Naive B cell (primary cell): Measurements from ENCODE around the gene EPAS1. TPM values are rescaled to one million over a fixed set of nuclear protein-coding genes. Genes with fewer than 3 reads are reported as not detected.
A peak's percentile ranks its signal among the peaks of the same experiment; 100 is the strongest.

Experiments
- ATAC-seq, 2 donors: fragments of 150-1000 bp; cut with Tn5 transposase; 2 replicates each; pipeline ENCODE4 v1.10.0; 2021; ENCODE audit warnings: low read depth in 2 of 2, mild to moderate bottlenecking in 2 of 2, moderate library complexity in 2 of 2
- DNase-seq: peaks from one replicate; pipeline ENCODE4 v3.0.0; 2022
- H3K27ac Mint-ChIP-seq, 6 donors: one replicate each; pipeline ENCODE4 v1.8.0; 2020 to 2022; ENCODE audit warnings: mild to moderate bottlenecking in 6 of 6, mixed read lengths in 6 of 6, moderate library complexity in 5 of 6, inconsistent platforms in 2 of 6
- H3K27me3 Mint-ChIP-seq, 3 donors: one replicate each; pipeline ENCODE4 v1.8.0; 2021 to 2022; ENCODE audit warnings: mixed read lengths in 3 of 3, mild to moderate bottlenecking in 1 of 3
- H3K36me3 Mint-ChIP-seq, 2 donors: one replicate each; pipeline ENCODE4 v1.8.0; 2020 to 2022; ENCODE audit warnings: mixed read lengths in 2 of 2, inconsistent platforms in 1 of 2, mild to moderate bottlenecking in 1 of 2
- H3K4me1 Mint-ChIP-seq, 3 donors: one replicate each; pipeline ENCODE4 v1.8.0; 2020 to 2022; ENCODE audit warnings: mixed read lengths in 3 of 3, inconsistent platforms in 1 of 3, mild to moderate bottlenecking in 1 of 3, moderate library complexity in 1 of 3
- H3K4me3 Mint-ChIP-seq, 8 donors: one replicate each; pipeline ENCODE4 v1.8.0; 2020 to 2022; ENCODE audit warnings: mild to moderate bottlenecking in 8 of 8, mixed read lengths in 8 of 8, moderate library complexity in 8 of 8, inconsistent platforms in 2 of 8
- H3K9me3 Mint-ChIP-seq, 7 donors: one replicate each; pipeline ENCODE4 v1.8.0; 2020 to 2022; ENCODE audit warnings: mixed read lengths in 7 of 7, mild to moderate bottlenecking in 5 of 7, inconsistent platforms in 2 of 7, moderate library complexity in 1 of 7
- polyA plus RNA-seq, 6 donors: library from polyadenylated mRNA; unstranded; fragments of 300-500 nt; fragmentation: Illumina TruSeq; gene quantifications; one replicate each; pipeline ENCODE4 v1.2.3, GENCODE V29; 2021; ENCODE audit warnings: low read depth in 6 of 6

EPAS1 gene
- polyA plus RNA-seq, 6 donors from 2014 or later, result not detected

DNA sequence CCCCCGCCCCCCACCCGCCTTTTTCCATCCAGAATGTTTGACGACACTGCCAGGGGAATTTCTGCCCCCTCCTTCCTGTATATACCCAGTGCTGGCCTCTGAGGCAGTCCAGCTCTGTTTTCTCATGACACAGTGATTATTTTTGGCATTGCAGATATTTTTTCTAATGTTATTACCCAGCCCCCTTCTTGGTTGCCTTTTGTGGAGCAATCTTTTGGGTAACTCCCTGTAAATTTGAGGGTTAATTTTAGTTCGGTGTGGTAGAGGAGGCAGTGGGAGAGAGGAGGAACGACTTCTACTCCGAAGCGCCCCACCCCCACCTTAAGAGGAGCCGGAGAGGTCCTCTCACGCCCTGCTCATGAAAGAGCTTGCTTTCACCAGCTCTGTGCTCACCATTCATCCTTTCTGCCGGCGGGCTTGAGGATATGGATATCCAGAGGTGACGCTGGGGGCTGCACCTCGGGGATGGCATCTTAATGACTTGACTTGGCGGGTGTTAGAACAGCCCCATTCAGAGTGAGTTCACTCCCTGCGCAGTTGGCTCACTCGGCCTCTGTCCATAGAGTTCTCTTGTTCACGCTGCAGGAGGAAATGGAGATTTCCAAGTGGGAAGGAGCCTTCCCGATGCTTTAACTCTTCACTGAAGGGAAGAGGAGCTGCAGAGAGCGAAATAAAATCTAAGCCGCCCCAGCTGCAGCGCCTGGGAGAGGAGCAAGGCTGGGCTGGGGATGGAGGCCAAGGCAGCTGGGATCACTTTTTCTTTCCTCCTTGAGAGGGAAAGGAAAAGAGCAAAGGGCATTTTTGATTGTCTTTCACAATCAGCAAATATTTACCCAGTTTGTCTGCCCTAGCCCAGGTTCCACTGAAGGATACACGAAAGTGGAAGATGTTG is 38.4 kb downstream of the EPAS1 start:
- peaks cover 0 to 4% (median 0%) of the 10 kb centered on the region in 3 donors for H3K4me1 Mint-ChIP-seq
- H3K27me3 Mint-ChIP-seq, result peaks cover 9 to 24% (median 22%) of the 10 kb centered on the region in 3 donors
- no peak for ATAC-seq
- no peaks in the 10 kb centered on the region for H3K9me3 Mint-ChIP-seq
- H3K36me3 Mint-ChIP-seq, result no peaks in the 10 kb centered on the region
- no peak overlapping the region for H3K27ac Mint-ChIP-seq
- H3K4me3 Mint-ChIP-seq, result no peak overlapping the region
- DNase-seq, result no peak

DNA sequence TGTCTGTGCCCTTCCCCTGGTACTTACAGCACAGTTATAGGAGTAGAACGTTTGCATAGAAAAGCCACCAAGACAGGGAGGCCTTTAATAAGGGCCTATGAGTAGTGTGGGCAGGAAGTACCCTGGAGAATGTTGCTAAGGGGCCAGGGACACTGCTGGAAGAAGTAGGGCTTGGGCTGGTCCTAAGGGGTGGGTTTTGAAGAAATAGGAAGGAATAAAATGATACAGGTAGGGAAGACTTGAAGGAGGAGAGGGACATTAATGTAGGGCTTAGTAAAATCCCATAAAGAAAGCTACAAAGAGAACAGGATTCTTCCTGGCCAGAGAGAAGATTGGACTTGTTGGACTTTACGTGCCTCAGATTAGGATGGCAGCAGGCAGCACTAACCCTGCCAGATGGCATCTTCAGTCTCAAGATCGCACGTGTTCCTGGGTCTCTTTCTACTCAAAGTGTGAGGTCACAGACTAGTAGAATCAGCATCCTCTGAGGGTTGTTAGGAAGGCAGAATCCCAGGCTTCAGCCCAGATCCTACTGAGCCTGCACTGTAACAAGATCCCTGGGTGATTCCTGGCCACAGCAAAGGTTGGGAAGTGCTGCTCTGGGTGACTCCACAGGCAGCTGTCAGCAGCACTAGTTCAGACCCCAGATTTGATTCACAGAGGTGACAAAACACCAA is 39.2 kb downstream of the EPAS1 start:
- Mint-ChIP-seq H3K4me3 (no peak overlapping the region), H3K27me3 (peaks cover 9 to 24% (median 22%) of the 10 kb centered on the region in 3 donors), H3K27ac (peak overlapping the region in 1 of 6 donors; percentile 79), H3K36me3 (no peaks in the 10 kb centered on the region), H3K9me3 (no peaks in the 10 kb centered on the region), H3K4me1 (peaks cover 0 to 4% (median 0%) of the 10 kb centered on the region in 3 donors)
- ATAC-seq (no peak), DNase-seq (no peak)

DNA sequence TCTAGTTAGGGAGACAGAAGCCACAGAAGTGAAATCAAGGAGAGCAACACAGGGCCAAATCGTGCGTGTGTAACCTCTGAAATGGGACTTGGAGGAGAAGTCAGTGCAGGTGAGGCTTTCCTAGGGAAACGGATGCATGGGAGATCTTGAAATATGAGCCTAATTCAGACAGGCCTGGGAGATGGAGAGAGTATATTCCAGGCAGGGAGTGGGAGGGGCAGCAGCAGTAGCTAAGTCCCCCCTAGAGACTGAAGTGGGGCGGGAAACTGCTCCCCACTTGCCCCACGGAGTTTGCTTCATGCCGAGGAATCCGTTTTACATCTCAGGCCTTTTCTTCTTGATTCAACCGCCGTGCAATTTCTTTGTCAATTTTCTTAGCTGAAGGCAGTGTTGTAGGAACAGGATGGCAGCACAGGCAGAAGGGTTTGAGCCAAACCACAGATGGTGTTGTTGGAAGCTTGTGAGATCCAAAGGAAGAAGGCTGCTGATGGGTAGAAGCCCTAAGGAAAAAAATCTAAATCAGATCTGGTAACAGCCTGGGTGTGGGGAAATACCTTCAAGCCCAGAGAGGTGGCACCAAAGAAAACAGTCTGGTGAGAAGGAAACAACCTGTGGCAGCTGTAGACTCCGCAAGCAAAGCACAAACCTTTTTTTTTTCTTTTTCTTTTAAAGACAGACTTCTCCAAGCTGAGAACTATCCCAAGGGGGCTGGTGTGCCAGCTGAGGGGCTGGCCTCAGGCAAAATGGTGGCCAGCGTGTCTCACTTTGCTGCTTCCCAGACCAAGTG is 40.2 kb downstream of the EPAS1 start:
- ATAC-seq, result no peak
- no peak for DNase-seq
- no peaks in the 10 kb centered on the region for H3K9me3 Mint-ChIP-seq
- no peaks in the 10 kb centered on the region for H3K4me1 Mint-ChIP-seq
- H3K27ac Mint-ChIP-seq, result peak overlapping the region in 1 of 6 donors; percentile 69
- peaks cover 9 to 18% (median 17%) of the 10 kb centered on the region in 3 donors for H3K27me3 Mint-ChIP-seq
- no peak overlapping the region for H3K4me3 Mint-ChIP-seq
- no peaks in the 10 kb centered on the region for H3K36me3 Mint-ChIP-seq

- Mint-ChIP-seq H3K27ac (no peak overlapping the region), H3K4me1 (no peaks in the 10 kb centered on the region), H3K27me3 (peaks cover 4 to 19% (median 15%) of the 10 kb centered on the region in 3 donors), H3K9me3 (no peaks in the 10 kb centered on the region), H3K4me3 (no peak overlapping the region), H3K36me3 (no peaks in the 10 kb centered on the region)
- no peak for DNase-seq
- ATAC-seq, result no peak
Measured at GRCh38 chr2:46338674-46339073, 41.5 kb downstream of the EPAS1 start.

DNA sequence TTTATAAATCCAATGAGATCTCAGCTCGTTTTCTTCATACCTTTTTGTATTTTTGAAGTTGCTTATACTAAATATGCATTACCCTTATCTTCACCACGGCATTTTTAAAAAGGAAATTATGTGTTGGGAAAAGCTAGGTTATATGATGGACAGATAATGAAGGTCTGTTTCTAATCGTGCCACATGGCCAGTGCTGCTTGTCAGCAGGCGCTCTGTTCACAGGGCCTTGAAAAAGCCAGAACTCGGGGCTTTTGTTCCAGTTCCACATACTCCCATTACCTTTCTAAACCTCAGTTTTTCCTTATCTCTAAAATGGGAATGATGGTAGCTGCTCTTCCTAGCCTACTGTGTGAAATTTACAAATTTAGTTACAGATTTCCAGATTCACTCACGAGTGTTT is 42.0 kb downstream of the EPAS1 start:
- ATAC-seq (no peak), DNase-seq (no peak)
- no peaks in the 10 kb centered on the region for H3K9me3 Mint-ChIP-seq
- H3K4me3 Mint-ChIP-seq, result no peak overlapping the region
- no peak overlapping the region for H3K27ac Mint-ChIP-seq
- H3K27me3 Mint-ChIP-seq, result peaks cover 3 to 21% (median 14%) of the 10 kb centered on the region in 3 donors
- H3K4me1 Mint-ChIP-seq, result no peaks in the 10 kb centered on the region
- H3K36me3 Mint-ChIP-seq, result no peaks in the 10 kb centered on the region

GRCh38 chr2:46339676-46340459 is 42.7 kb downstream of the EPAS1 start:
- no peak overlapping the region for H3K4me3 Mint-ChIP-seq
- no peaks in the 10 kb centered on the region for H3K9me3 Mint-ChIP-seq

GRCh38 chr2:46340740-46341420 is 43.7 kb downstream of the EPAS1 start:
- Mint-ChIP-seq H3K27me3 (peaks cover 0 to 19% (median 12%) of the 10 kb centered on the region in 3 donors), H3K4me1 (no peaks in the 10 kb centered on the region), H3K36me3 (no peaks in the 10 kb centered on the region), H3K4me3 (no peak overlapping the region), H3K27ac (no peak overlapping the region), H3K9me3 (no peaks in the 10 kb centered on the region)
- ATAC-seq (no peak), DNase-seq (no peak)

More at GRCh38 chr2:46339676-46340459, 42.7 kb downstream of the EPAS1 start:
- ATAC-seq (no peak), DNase-seq (no peak)
- no peaks in the 10 kb centered on the region for H3K4me1 Mint-ChIP-seq
- H3K36me3 Mint-ChIP-seq, result no peaks in the 10 kb centered on the region
- H3K27me3 Mint-ChIP-seq, result peaks cover 0 to 19% (median 14%) of the 10 kb centered on the region in 3 donors
- peak overlapping the region in 1 of 6 donors; percentile 52 for H3K27ac Mint-ChIP-seq

- no peaks in the 10 kb centered on the region for H3K36me3 Mint-ChIP-seq
- no peak for ATAC-seq
- H3K4me1 Mint-ChIP-seq, result no peaks in the 10 kb centered on the region
- H3K9me3 Mint-ChIP-seq, result no peaks in the 10 kb centered on the region
- peaks cover 0 to 28% (median 10%) of the 10 kb centered on the region in 3 donors for H3K27me3 Mint-ChIP-seq
- DNase-seq, result no peak
- H3K4me3 Mint-ChIP-seq, result no peak overlapping the region
- H3K27ac Mint-ChIP-seq, result no peak overlapping the region
Measured at GRCh38 chr2:46342566-46343315, 45.5 kb downstream of the EPAS1 start.

DNA sequence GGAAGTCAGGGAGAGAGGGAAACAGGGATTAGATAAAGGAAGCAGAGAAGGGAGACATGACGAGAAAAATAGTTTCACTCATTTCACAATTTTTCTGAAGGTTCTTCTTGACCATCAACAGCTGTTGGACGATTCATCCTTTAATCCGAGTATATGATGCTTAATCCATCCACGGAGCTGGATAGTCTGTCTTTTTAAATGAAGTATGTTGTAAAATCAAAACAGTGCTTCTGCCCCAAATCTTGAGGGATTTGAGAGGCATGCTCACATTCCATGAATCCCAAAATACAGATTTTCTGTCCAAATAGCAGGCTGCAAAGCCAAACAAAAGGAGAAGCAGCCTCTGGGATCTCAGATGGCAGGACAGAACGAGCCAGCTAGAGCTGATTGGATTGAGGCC is 47.5 kb downstream of the EPAS1 start:
- Mint-ChIP-seq H3K4me1 (no peaks in the 10 kb centered on the region), H3K36me3 (no peaks in the 10 kb centered on the region), H3K4me3 (no peak overlapping the region), H3K9me3 (no peaks in the 10 kb centered on the region), H3K27me3 (peaks cover 0 to 33% (median 13%) of the 10 kb centered on the region in 3 donors), H3K27ac (peak overlapping the region in 1 of 6 donors; percentile 70)
- DNase-seq (no peak), ATAC-seq (no peak)

GRCh38 chr2:46345775-46346174 is 48.6 kb downstream of the EPAS1 start:
- Mint-ChIP-seq H3K27ac (no peak overlapping the region), H3K9me3 (no peaks in the 10 kb centered on the region), H3K4me1 (peaks cover 0 to 4% (median under 1%) of the 10 kb centered on the region in 3 donors), H3K36me3 (no peaks in the 10 kb centered on the region), H3K4me3 (no peak overlapping the region), H3K27me3 (peaks cover 0 to 33% (median 13%) of the 10 kb centered on the region in 3 donors)
- no peak for ATAC-seq
- DNase-seq, result no peak

DNA sequence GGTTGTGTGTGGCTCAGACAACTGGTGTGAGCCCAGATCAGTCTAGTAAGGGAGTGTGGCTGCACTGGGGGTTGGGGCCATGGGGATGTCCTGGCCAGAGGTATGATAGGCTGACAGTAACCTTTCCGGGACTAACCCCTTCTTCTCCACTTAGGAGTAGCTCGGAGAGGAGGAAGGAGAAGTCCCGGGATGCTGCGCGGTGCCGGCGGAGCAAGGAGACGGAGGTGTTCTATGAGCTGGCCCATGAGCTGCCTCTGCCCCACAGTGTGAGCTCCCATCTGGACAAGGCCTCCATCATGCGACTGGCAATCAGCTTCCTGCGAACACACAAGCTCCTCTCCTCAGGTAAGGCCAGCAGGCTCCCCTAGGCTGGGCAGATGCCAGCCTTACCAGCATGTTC is 49.5 kb downstream of the EPAS1 start:
- peaks cover 8 to 14% (median 10%) of the 10 kb centered on the region in 3 donors for H3K4me1 Mint-ChIP-seq
- H3K9me3 Mint-ChIP-seq, result no peaks in the 10 kb centered on the region
- DNase-seq (no peak), ATAC-seq (no peak)
- H3K27me3 Mint-ChIP-seq, result peaks cover 0 to 33% (median 13%) of the 10 kb centered on the region in 3 donors
- no peak overlapping the region for H3K4me3 Mint-ChIP-seq
- H3K27ac Mint-ChIP-seq, result no peak overlapping the region
- H3K36me3 Mint-ChIP-seq, result no peaks in the 10 kb centered on the region
